Mesenteric fat pad (tissue), 1 donor: ENCODE data around the gene SYNGR3. TPM values are rescaled to one million over a fixed set of nuclear protein-coding genes. Genes with fewer than 3 reads are reported as not detected.

Experiments used
- DNase-seq: peaks from one replicate; pipeline ENCODE4 v3.0.0-alpha.2; 2020; ENCODE audit warnings: low spot score
- total RNA-seq: library from RNA; stranded (reverse); fragmentation: NEBNext Ultra II Directional; extraction: Animal tissue kit (Norgen Biotek cat#: 25700); gene quantifications from one replicate; pipeline ENCODE4 v1.2.1, GENCODE V29; 2021
- donor health status: DM: yes; HTN: yes; CAD: no.

The SYNGR3 gene
- total RNA-seq, 1 donor from 2014 or later, result not detected

- no peak for DNase-seq
Observed at GRCh38 chr16:2038382-2039231, 48.8 kb downstream of the SYNGR3 start.

GRCh38 chr16:2039274-2040031, 49.7 kb downstream of the SYNGR3 start:
- DNase-seq, result no peak

GRCh38 chr16:2040041-2040786, 50.4 kb downstream of the SYNGR3 start:
- DNase-seq, result no peak

GRCh38 chr16:2040787-2041522, 51.2 kb downstream of the SYNGR3 start:
- no peak for DNase-seq

GRCh38 chr16:2042171-2042985, 52.6 kb downstream of the SYNGR3 start:
- DNase-seq, result no peak

GRCh38 chr16:2042986-2043666, 53.4 kb downstream of the SYNGR3 start:
- DNase-seq, result no peak

Other genes starting within 250 kb of the SYNGR3 start
- gene NME3, start 218.4 kb upstream of the SYNGR3 start, total RNA-seq, result 34.6 TPM
- gene EME2, start 217.2 kb upstream of the SYNGR3 start, total RNA-seq, result 14.5 TPM
- gene MRPS34, start 216.8 kb upstream of the SYNGR3 start, total RNA-seq, result 71.3 TPM
- gene SPSB3, start 207.4 kb upstream of the SYNGR3 start, total RNA-seq, result 28.8 TPM
- gene NUBP2, start 207.0 kb upstream of the SYNGR3 start, total RNA-seq, result 35.1 TPM
- gene IGFALS, start 196.3 kb upstream of the SYNGR3 start, total RNA-seq, result not detected
- 58.4 TPM for gene HAGH, start 163.1 kb upstream of the SYNGR3 start, total RNA-seq
- 17.9 TPM for gene FAHD1, start 162.8 kb upstream of the SYNGR3 start, total RNA-seq
- gene MEIOB, start 117.8 kb upstream of the SYNGR3 start, total RNA-seq, result not detected
- gene HS3ST6, start 71.6 kb upstream of the SYNGR3 start, total RNA-seq, result not detected
- gene MSRB1, start 46.8 kb upstream of the SYNGR3 start, total RNA-seq, result 27.1 TPM
- not detected for gene RPL3L, start 35.3 kb upstream of the SYNGR3 start, total RNA-seq
- 126 TPM for gene NDUFB10, start 30.4 kb upstream of the SYNGR3 start, total RNA-seq
- gene RPS2, start 25.1 kb upstream of the SYNGR3 start, total RNA-seq, result 1,385 TPM
- gene RNF151, start 23.1 kb upstream of the SYNGR3 start, total RNA-seq, result not detected
- 26.5 TPM for gene TBL3, start 17.9 kb upstream of the SYNGR3 start, total RNA-seq
- gene NOXO1, start 8.5 kb upstream of the SYNGR3 start, total RNA-seq, result not detected
- 15.7 TPM for gene GFER, start 5.8 kb upstream of the SYNGR3 start, total RNA-seq
- gene ZNF598, start 19.9 kb downstream of the SYNGR3 start, total RNA-seq, result 50.5 TPM
- 0.58 TPM for gene NPW, start 29.8 kb downstream of the SYNGR3 start, total RNA-seq
- 238 TPM for gene NHERF2, start 36.9 kb downstream of the SYNGR3 start, total RNA-seq
- gene NTHL1, start 57.9 kb downstream of the SYNGR3 start, total RNA-seq, result 9.9 TPM
- 88.3 TPM for gene TSC2, start 58.0 kb downstream of the SYNGR3 start, total RNA-seq
- 99.4 TPM for gene PKD1, start 145.9 kb downstream of the SYNGR3 start, total RNA-seq
- not detected for gene RAB26, start 158.7 kb downstream of the SYNGR3 start, total RNA-seq
- gene TRAF7, start 165.8 kb downstream of the SYNGR3 start, total RNA-seq, result 63.5 TPM
- gene CASKIN1, start 206.6 kb downstream of the SYNGR3 start, total RNA-seq, result 0.06 TPM
- gene MLST8, start 215.5 kb downstream of the SYNGR3 start, total RNA-seq, result 21.9 TPM
- gene BRICD5, start 220.9 kb downstream of the SYNGR3 start, total RNA-seq, result 2.9 TPM
- gene PGP, start 224.9 kb downstream of the SYNGR3 start, total RNA-seq, result 11.8 TPM
- gene E4F1, start 233.6 kb downstream of the SYNGR3 start, total RNA-seq, result 15.1 TPM
- gene DNASE1L2, start 246.5 kb downstream of the SYNGR3 start, total RNA-seq, result 0.39 TPM